OCI-LY1 (cell line): ENCODE results near the gene SLC16A1.

ENCODE experiments used
- H2AFZ ChIP-seq: fragments of 200-600 bp; sonication (generic), shearing (Covaris generic); 2 replicates; pipeline ENCODE4 v1.6.0; 2014; ENCODE audit warnings: antibody characterized with exemption, mild to moderate bottlenecking, low read length
- H3F3A ChIP-seq: fragments of 200-600 bp; sonication (generic), shearing (Covaris generic); 2 replicates; pipeline ENCODE4 v1.6.0; 2014; ENCODE audit warnings: mild to moderate bottlenecking, antibody characterized with exemption, low read length, moderate library complexity; ENCODE audit not compliant: insufficient read depth
- H3K27ac ChIP-seq: fragments of 200-600 bp; sonication (generic); 2 replicates; pipeline ENCODE4 v1.5.1; 2014; ENCODE audit warnings: low read length, mixed run types, mild to moderate bottlenecking, low read depth; ENCODE audit not compliant: poor library complexity, severe bottlenecking
- H3K27me3 ChIP-seq: fragments of 200-600 bp; sonication (generic); 2 replicates; pipeline ENCODE4 v1.6.0; 2014; ENCODE audit warnings: antibody characterized with exemption, mild to moderate bottlenecking, low read length, moderate library complexity; ENCODE audit not compliant: insufficient read depth
- H3K36me3 ChIP-seq: fragments of 200-600 bp; sonication (generic); 2 replicates; pipeline ENCODE4 v1.6.1; 2014; ENCODE audit warnings: mild to moderate bottlenecking, antibody characterized with exemption, low read length, moderate library complexity, mixed read lengths; ENCODE audit not compliant: insufficient read depth
- H3K4me1 ChIP-seq: fragments of 200-600 bp; sonication (generic); 2 replicates; pipeline ENCODE4 v1.5.1; 2014; ENCODE audit warnings: mild to moderate bottlenecking, low read length, moderate library complexity; ENCODE audit not compliant: insufficient read depth, severe bottlenecking
- H3K4me2 ChIP-seq: fragments of 200-600 bp; sonication (generic), shearing (Covaris generic); 2 replicates; pipeline ENCODE4 v1.6.1; 2014; ENCODE audit warnings: low read length
- H3K4me3 ChIP-seq: fragments of 200-600 bp; sonication (generic); 2 replicates; pipeline ENCODE4 v1.5.1; 2014; ENCODE audit warnings: low read length, low read depth, mild to moderate bottlenecking, mixed read lengths; ENCODE audit not compliant: poor library complexity, severe bottlenecking
- H3K79me2 ChIP-seq: fragments of 200-600 bp; shearing (Covaris generic); 2 replicates; pipeline ENCODE4 v1.6.1; 2016; ENCODE audit warnings: mixed run types, low read length, mixed read lengths; ENCODE audit not compliant: insufficient read depth
- H3K9ac ChIP-seq: fragments of 200-600 bp; sonication (generic), shearing (Covaris generic); 2 replicates; pipeline ENCODE4 v1.6.1; 2014; ENCODE audit warnings: mild to moderate bottlenecking, low read length, mixed read lengths
- H3K9me2 ChIP-seq: fragments of 200-600 bp; sonication (generic), shearing (Covaris generic); 2 replicates; pipeline ENCODE4 v1.6.1; 2014; ENCODE audit warnings: low read depth, mild to moderate bottlenecking, low read length, mixed read lengths
- H3K9me3 ChIP-seq: fragments of 200-600 bp; shearing (Covaris generic); 2 replicates; pipeline ENCODE4 v1.6.1; 2014; ENCODE audit warnings: low read length, mixed read lengths
- H4K20me1 ChIP-seq: fragments of 200-600 bp; sonication (generic), shearing (Covaris generic); 2 replicates; pipeline ENCODE4 v1.6.0; 2016; ENCODE audit warnings: mild to moderate bottlenecking, low read length; ENCODE audit not compliant: insufficient read depth
- CTCF ChIP-seq: fragments of 200-600 bp; sonication (generic), shearing (Covaris generic); IDR thresholded peaks from 2 replicates; pipeline ENCODE4 v1.5.1; 2017; ENCODE audit warnings: mild to moderate bottlenecking, antibody characterized with exemption, low read length, moderate library complexity, mixed read lengths
- EZH2 ChIP-seq: fragments of 200-600 bp; sonication (generic), shearing (Covaris generic); IDR thresholded peaks from 2 replicates; pipeline ENCODE4 v1.8.0; 2017; ENCODE audit warnings: borderline replicate concordance, mixed run types, mild to moderate bottlenecking, antibody characterized with exemption, low read length, moderate library complexity, mixed read lengths

SLC16A1 gene

DNA sequence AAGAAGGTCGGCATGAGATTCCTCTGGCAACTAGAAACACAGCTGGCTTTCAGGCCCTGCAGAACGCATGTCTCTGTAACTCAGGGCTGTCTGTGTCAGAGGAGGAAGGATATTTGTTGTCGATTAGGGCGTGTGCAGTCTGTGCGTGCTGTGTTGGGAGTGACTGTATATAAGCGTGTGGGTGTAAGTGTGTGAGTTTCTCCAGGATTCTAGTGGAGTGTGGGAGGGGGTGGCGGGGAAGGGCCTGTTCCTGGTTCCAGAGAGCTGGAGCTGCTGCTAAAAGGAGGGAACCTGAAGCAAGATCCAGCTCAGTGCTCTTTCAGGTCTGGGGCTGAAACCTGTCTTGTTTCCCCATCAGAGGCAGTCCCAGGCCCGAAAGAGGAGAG is 74.3 kb downstream of the SLC16A1 start:
- TF ChIP-seq CTCF, result no peak
- no peak for TF ChIP-seq EZH2
- no peaks in the 10 kb centered on the region for H4K20me1 ChIP-seq
- no peaks in the 10 kb centered on the region for H3K9me2 ChIP-seq
- H3K27me3 ChIP-seq, result peaks cover 9% of the 10 kb centered on the region; the same call in 1 of the 2 replicates
- H2AFZ ChIP-seq, result no peak overlapping the region
- no peak overlapping the region for H3K27ac ChIP-seq
- no peaks in the 10 kb centered on the region for H3K79me2 ChIP-seq
- H3K4me3 ChIP-seq, result no peak overlapping the region
- H3F3A ChIP-seq, result no peaks in the 10 kb centered on the region
- H3K9ac ChIP-seq, result no peak overlapping the region
- H3K9me3 ChIP-seq, result no peaks in the 10 kb centered on the region
- no peaks in the 10 kb centered on the region for H3K36me3 ChIP-seq
- H3K4me2 ChIP-seq, result no peak overlapping the region
- H3K4me1 ChIP-seq, result peaks cover 14% of the 10 kb centered on the region

DNA sequence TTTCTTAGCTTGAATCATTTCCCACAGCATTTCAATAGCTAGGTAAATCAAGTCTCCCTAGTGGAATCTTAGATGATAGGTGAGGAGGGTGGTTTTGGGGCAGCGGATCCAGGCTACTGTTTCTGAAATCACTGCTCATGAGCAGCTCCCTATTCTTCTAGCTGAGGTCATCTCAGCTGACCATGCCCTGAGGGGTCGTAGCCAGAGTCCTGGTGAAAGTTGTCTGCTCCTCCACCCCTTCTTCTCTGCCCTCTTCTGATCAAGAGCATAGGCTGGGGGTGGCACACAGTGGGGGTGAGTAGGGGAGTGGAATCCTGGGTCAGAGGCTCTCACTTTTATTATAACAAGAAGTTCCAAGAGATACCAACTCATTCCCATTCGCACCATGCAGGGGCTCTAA is 76.2 kb downstream of the SLC16A1 start:
- H3K4me2 ChIP-seq, result no peak overlapping the region
- H3K27ac ChIP-seq, result no peak overlapping the region
- no peaks in the 10 kb centered on the region for H3K9me2 ChIP-seq
- H3K9me3 ChIP-seq, result no peaks in the 10 kb centered on the region
- H4K20me1 ChIP-seq, result no peaks in the 10 kb centered on the region
- H3K4me3 ChIP-seq, result no peak overlapping the region
- no peaks in the 10 kb centered on the region for H3F3A ChIP-seq
- H3K27me3 ChIP-seq, result peaks cover 11% of the 10 kb centered on the region
- H3K79me2 ChIP-seq, result no peaks in the 10 kb centered on the region
- H3K36me3 ChIP-seq, result no peaks in the 10 kb centered on the region
- H2AFZ ChIP-seq, result no peak overlapping the region
- no peak overlapping the region for H3K9ac ChIP-seq
- peaks cover 14% of the 10 kb centered on the region for H3K4me1 ChIP-seq
- TF ChIP-seq CTCF, result no peak
- TF ChIP-seq EZH2, result no peak

- Histone ChIP-seq H3K9me3 (no peaks in the 10 kb centered on the region), H3K79me2 (no peaks in the 10 kb centered on the region), H3K9me2 (no peaks in the 10 kb centered on the region), H3K9ac (no peak overlapping the region), H3K4me1 (peaks cover 11% of the 10 kb centered on the region), H4K20me1 (no peaks in the 10 kb centered on the region), H3K4me2 (0 out of 2 replicates have a peak overlapping the region, but pooled peaks have one; percentile 27), H3K27ac (no peak overlapping the region), H2AFZ (no peak overlapping the region), H3K27me3 (peaks cover 11% of the 10 kb centered on the region), H3F3A (no peaks in the 10 kb centered on the region), H3K36me3 (no peaks in the 10 kb centered on the region), H3K4me3 (no peak overlapping the region)
- no peak for TF ChIP-seq EZH2
- peak; percentile 44; the same call in 1 of the 2 replicates for TF ChIP-seq CTCF
Observed at GRCh38 chr1:112878321-112878720, 77.7 kb downstream of the SLC16A1 start.
